Ishikawa (cell line): ENCODE results near the gene DSCAML1.

Source experiments
- CREB1 ChIP-seq: IDR thresholded peaks from 2 replicates; pipeline ENCODE4 v1.6.1; 2012; ENCODE audit warnings: low read depth
- EGR1 ChIP-seq: IDR thresholded peaks from 2 replicates; pipeline ENCODE4 v1.6.1; 2012
- EP300 ChIP-seq: IDR thresholded peaks from 2 replicates; pipeline ENCODE4 v1.6.1; 2012; ENCODE audit warnings: borderline replicate concordance
- FOXM1 ChIP-seq: IDR thresholded peaks from 2 replicates; pipeline ENCODE4 v1.6.1; 2012; ENCODE audit warnings: low read depth, borderline replicate concordance
- NFIC ChIP-seq: IDR thresholded peaks from 2 replicates; pipeline ENCODE4 v1.6.1; 2012
- RAD21 ChIP-seq: IDR thresholded peaks from 2 replicates; pipeline ENCODE4 v1.6.1; 2012; ENCODE audit warnings: low read depth
- TAF1 ChIP-seq: IDR thresholded peaks from 2 replicates; pipeline ENCODE4 v1.6.1; 2012; ENCODE audit warnings: low read depth, mild to moderate bottlenecking
- YY1 ChIP-seq: IDR thresholded peaks from 2 replicates; pipeline ENCODE4 v1.6.1; 2012; ENCODE audit warnings: low read depth
- TF ChIP-seq, protein P1 (sequence below): IDR thresholded peaks from 2 replicates; pipeline ENCODE4 v1.6.1; 2012
- TF ChIP-seq, protein P2 (sequence below): IDR thresholded peaks from 2 replicates; pipeline ENCODE4 v1.6.1; 2012; ENCODE audit warnings: low read depth, mild to moderate bottlenecking

DNA sequence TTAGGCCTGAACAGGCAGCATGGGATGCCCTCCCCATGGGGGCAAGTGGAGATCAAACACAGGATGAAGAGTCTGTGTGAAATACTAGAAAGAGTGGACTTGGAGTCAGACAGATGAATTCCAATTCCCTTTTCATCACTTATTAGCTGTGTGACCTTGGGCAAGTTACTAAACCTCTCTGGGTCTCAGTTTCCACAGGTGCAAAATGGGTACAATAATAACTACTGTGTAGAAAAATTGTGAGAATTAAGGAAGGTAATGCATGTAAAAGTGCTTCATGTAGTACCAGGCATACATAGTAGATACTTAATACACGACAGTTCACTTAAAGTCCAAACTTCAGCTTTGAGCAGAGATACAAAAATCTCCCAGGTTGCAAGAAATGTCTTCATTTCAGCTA, 176.4 kb downstream of the DSCAML1 start:
- TF ChIP-seq, protein P1, sequence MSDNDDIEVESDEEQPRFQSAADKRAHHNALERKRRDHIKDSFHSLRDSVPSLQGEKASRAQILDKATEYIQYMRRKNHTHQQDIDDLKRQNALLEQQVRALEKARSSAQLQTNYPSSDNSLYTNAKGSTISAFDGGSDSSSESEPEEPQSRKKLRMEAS, result no peak
- TF ChIP-seq TAF1 (no peak), EP300 (no peak), YY1 (no peak), NFIC (no peak), CREB1 (no peak), FOXM1 (no peak), EGR1 (no peak), RAD21 (no peak)
- TF ChIP-seq, protein P2, sequence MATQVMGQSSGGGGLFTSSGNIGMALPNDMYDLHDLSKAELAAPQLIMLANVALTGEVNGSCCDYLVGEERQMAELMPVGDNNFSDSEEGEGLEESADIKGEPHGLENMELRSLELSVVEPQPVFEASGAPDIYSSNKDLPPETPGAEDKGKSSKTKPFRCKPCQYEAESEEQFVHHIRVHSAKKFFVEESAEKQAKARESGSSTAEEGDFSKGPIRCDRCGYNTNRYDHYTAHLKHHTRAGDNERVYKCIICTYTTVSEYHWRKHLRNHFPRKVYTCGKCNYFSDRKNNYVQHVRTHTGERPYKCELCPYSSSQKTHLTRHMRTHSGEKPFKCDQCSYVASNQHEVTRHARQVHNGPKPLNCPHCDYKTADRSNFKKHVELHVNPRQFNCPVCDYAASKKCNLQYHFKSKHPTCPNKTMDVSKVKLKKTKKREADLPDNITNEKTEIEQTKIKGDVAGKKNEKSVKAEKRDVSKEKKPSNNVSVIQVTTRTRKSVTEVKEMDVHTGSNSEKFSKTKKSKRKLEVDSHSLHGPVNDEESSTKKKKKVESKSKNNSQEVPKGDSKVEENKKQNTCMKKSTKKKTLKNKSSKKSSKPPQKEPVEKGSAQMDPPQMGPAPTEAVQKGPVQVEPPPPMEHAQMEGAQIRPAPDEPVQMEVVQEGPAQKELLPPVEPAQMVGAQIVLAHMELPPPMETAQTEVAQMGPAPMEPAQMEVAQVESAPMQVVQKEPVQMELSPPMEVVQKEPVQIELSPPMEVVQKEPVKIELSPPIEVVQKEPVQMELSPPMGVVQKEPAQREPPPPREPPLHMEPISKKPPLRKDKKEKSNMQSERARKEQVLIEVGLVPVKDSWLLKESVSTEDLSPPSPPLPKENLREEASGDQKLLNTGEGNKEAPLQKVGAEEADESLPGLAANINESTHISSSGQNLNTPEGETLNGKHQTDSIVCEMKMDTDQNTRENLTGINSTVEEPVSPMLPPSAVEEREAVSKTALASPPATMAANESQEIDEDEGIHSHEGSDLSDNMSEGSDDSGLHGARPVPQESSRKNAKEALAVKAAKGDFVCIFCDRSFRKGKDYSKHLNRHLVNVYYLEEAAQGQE, result no peak
